NT2/D1 (cell line): ENCODE results near the gene KCNQ5.

ENCODE experiments used
- SUZ12 ChIP-seq: IDR thresholded peaks from 2 replicates; pipeline ENCODE4 v1.6.1; 2011; ENCODE audit not compliant: insufficient read length, insufficient read depth; ENCODE audit errors: extremely low read depth
- YY1 ChIP-seq: IDR thresholded peaks from 2 replicates; pipeline ENCODE4 v1.6.1; 2011; ENCODE audit not compliant: insufficient read length, insufficient read depth

GRCh38 chr6:72933233-72933632 lies 311.4 kb downstream of the KCNQ5 start:
- no peak for TF ChIP-seq YY1
- no peak for TF ChIP-seq SUZ12
